Right lobe of liver (tissue), 6 donors: ENCODE measurements around the gene BORCS5. TPM values are rescaled to one million over a fixed set of nuclear protein-coding genes. Genes with fewer than 3 reads are reported as not detected.
A peak's percentile ranks its signal among the peaks of the same experiment; 100 is the strongest.

Experiments used
- ATAC-seq, 4 donors: fragments of 200-7000 bp; cut with Tn5 transposase; one replicate each; pipeline ENCODE4 v1.9.1; 2020; ENCODE audit warnings: mild to moderate bottlenecking in 4 of 4, moderate library complexity in 4 of 4
- DNase-seq, 3 donors: peaks; one replicate each; pipeline ENCODE4 v3.0.0-alpha.2; 2020
- H3K27ac ChIP-seq, 3 donors: fragments of 200-600 bp; one replicate each; pipeline ENCODE4 v1.8.0; 2022
- H3K27me3 ChIP-seq, 2 donors: fragments of 200-600 bp; one replicate each; pipeline ENCODE4 v1.8.0; 2022
- H3K36me3 ChIP-seq, 4 donors: fragments of 200-600 bp; sonication (generic) in 1 of 4; one replicate each; pipeline versions ENCODE4 v1.5.1 to v1.8.0; 2017 to 2022; ENCODE audit warnings: control low read depth in 1 of 4
- H3K4me1 ChIP-seq, 4 donors: fragments of 200-600 bp; sonication (generic) in 1 of 4; one replicate each; pipeline versions ENCODE4 v1.5.1 to v1.8.0; 2017 to 2022; ENCODE audit warnings: control low read depth in 1 of 4
- H3K4me3 ChIP-seq, 3 donors: fragments of 200-600 bp; one replicate each; pipeline ENCODE4 v1.8.0; 2022
- H3K9me3 ChIP-seq, 4 donors: fragments of 200-600 bp; sonication (generic) in 1 of 4; one replicate each; pipeline versions ENCODE4 v1.5.1 to v1.8.0; 2017 to 2022; ENCODE audit warnings: control low read depth in 1 of 4
- CTCF ChIP-seq, 4 donors: fragments of 200-600 bp in 3 of 4; fragments of 450-650 bp in 1 of 4; IDR thresholded peaks; one replicate each; pipeline versions ENCODE4 v1.5.1 to v1.8.0; 2016 to 2022; ENCODE audit warnings: antibody characterized with exemption in 4 of 4, mild to moderate bottlenecking in 2 of 4
- POLR2A ChIP-seq: fragments of 450-650 bp; IDR thresholded peaks from one replicate; pipeline ENCODE4 v1.6.1; 2017; ENCODE audit warnings: antibody characterized with exemption, mild to moderate bottlenecking
- WGBS: methylation state at CpG from one replicate; pipeline ENCODE4 v1.1.6; 2018; ENCODE audit warnings: low coverage, low lambda C conversion rate; ENCODE audit not compliant: insufficient coverage; ENCODE audit errors: missing lambda C conversion rate; 5-methylcytosine and 5-hydroxymethylcytosine counted together
- intact Hi-C, 2 donors: fragments of 100-400 bp; cut with DNase I; formaldehyde crosslinking; loops; one replicate each; pipeline versions ENCODE4 v1.11.2 to v1.14.1; 2022
- total RNA-seq, 6 experiments: library from RNA; depleted of rRNA in 2 of 6; stranded (reverse); fragments of >200 nt in 2 of 6; fragmentation: NEBNext Ultra II Directional in 3 of 6; extraction: Animal tissue kit (Norgen Biotek cat#: 25700) in 3 of 6; gene quantifications; one replicate each; pipeline versions ENCODE4 v1.1.0 to v1.2.4, GENCODE V29; 2016 to 2023
- donor health status: DM: no; HTN: yes; CAD: no.
- donor health status: DM: no; HTN: no; CAD: no.
- donor health status: DM: no; HTN: no; CAD: no.
- donor health status: DM: no; HTN: yes; CAD: no.
- donor health status: DM: no; HTN: yes; CAD: no.

BORCS5 gene
- total RNA-seq, 6 experiments from 2014 or later = 6.0 to 11.1 (median 8.0) TPM

- Histone ChIP-seq H3K4me3 (no peak overlapping the region), H3K4me1 (peaks cover 0 to 14% (median 1%) of the 10 kb centered on the region in 4 donors), H3K36me3 (no peaks in the 10 kb centered on the region), H3K27ac (no peak overlapping the region), H3K9me3 (no peaks in the 10 kb centered on the region), H3K27me3 (no peaks in the 10 kb centered on the region)
- no peak for DNase-seq
- TF ChIP-seq CTCF (IDR thresholded peaks at IDR 0.05) (no peak), POLR2A (no peak)
- no peak for ATAC-seq
- intact Hi-C loops = no loop called here
- 85% methylated on average over 2 of the region's 2 CpGs for WGBS
These were observed 36.3 kb downstream of the BORCS5 start for GRCh38 chr12:12393171-12393570.

GRCh38 chr12:12396694-12397093 lies 39.8 kb downstream of the BORCS5 start:
- DNase-seq (no peak), ATAC-seq (no peak)
- WGBS = 90% methylated on average over 4 of the region's 4 CpGs
- Histone ChIP-seq H3K4me1 (peaks cover 0 to 39% (median 9%) of the 10 kb centered on the region in 4 donors), H3K36me3 (no peaks in the 10 kb centered on the region), H3K9me3 (no peaks in the 10 kb centered on the region), H3K4me3 (no peak overlapping the region), H3K27ac (peak overlapping the region in 1 of 3 donors; percentile 76), H3K27me3 (no peaks in the 10 kb centered on the region)
- intact Hi-C loops = no loop called here
- TF ChIP-seq CTCF (IDR thresholded peaks at IDR 0.05) (no peak), POLR2A (no peak)

- TF ChIP-seq CTCF (IDR thresholded peaks at IDR 0.05) (no peak), POLR2A (no peak)
- intact Hi-C loops = no loop called here
- Histone ChIP-seq H3K4me1 (peaks cover 0 to 39% (median 9%) of the 10 kb centered on the region in 4 donors), H3K4me3 (no peak overlapping the region), H3K36me3 (no peaks in the 10 kb centered on the region), H3K9me3 (no peaks in the 10 kb centered on the region), H3K27me3 (no peaks in the 10 kb centered on the region), H3K27ac (peak overlapping the region; percentile 74 to 80 (median 76))
- ATAC-seq (no peak), DNase-seq (no peak)
- WGBS = 77% methylated on average over 5 of the region's 5 CpGs
These were observed 40.3 kb downstream of the BORCS5 start for GRCh38 chr12:12397184-12397583.

GRCh38 chr12:12398026-12398859 lies 41.4 kb downstream of the BORCS5 start:
- Histone ChIP-seq H3K27ac (peak overlapping the region; percentile 74 to 80 (median 76)), H3K4me1 (peaks cover 0 to 44% (median 10%) of the 10 kb centered on the region in 4 donors), H3K36me3 (no peaks in the 10 kb centered on the region), H3K27me3 (no peaks in the 10 kb centered on the region), H3K9me3 (no peaks in the 10 kb centered on the region), H3K4me3 (no peak overlapping the region)
- peak; percentile 68 to 84 (median 78) for ATAC-seq
- 37% methylated on average over 7 of the region's 7 CpGs for whole genome bisulfite sequencing
- intact Hi-C loops = no loop called here
- TF ChIP-seq CTCF (IDR thresholded peaks at IDR 0.05) = peak in 3 of 4 donors; percentile 6 to 15 (median 14)
- TF ChIP-seq POLR2A = no peak
- DNase-seq = peak in 1 of 3 donors; percentile 68
